MG63 (cell line): ENCODE data around the gene CCDC197. TPM values are rescaled to one million over a fixed set of nuclear protein-coding genes. Genes with fewer than 3 reads are reported as not detected.

Source experiments
- DNase-seq: peaks from one replicate; pipeline ENCODE4 v3.0.0-alpha.2; 2020
- H3K27me3 ChIP-seq: fragments of 250-450 bp; sonication (Bioruptor Pico); 2 replicates; pipeline ENCODE4 v1.5.1; 2020; ENCODE audit warnings: mild to moderate bottlenecking, moderate library complexity
- H3K36me3 ChIP-seq: fragments of 250-450 bp; sonication (Bioruptor Pico); 2 replicates; pipeline ENCODE4 v1.5.1; 2020; ENCODE audit warnings: mild to moderate bottlenecking, moderate library complexity
- H3K4me3 ChIP-seq: fragments of 250-450 bp; sonication (Bioruptor Pico); 2 replicates; pipeline ENCODE4 v1.5.1; 2020; ENCODE audit warnings: mild to moderate bottlenecking, moderate library complexity
- H3K9me3 ChIP-seq: fragments of 250-450 bp; sonication (Bioruptor Pico); 2 replicates; pipeline ENCODE4 v1.5.1; 2020; ENCODE audit warnings: mild to moderate bottlenecking, moderate library complexity
- total RNA-seq: library from RNA; depleted of rRNA; stranded (reverse); fragments of >200 nt; shearing (Covaris generic); gene quantifications from 2 replicates; pipeline ENCODE4 v1.2.3, GENCODE V29; 2014; ENCODE audit warnings: low replicate concordance

CCDC197 gene
- total RNA-seq, 1 experiment from 2014 or later: not detected

- Histone ChIP-seq H3K36me3 (no peaks in the 10 kb centered on the region), H3K4me3 (peak overlapping the region; percentile 54), H3K27me3 (no peaks in the 10 kb centered on the region), H3K9me3 (no peaks in the 10 kb centered on the region)
- no peak for DNase-seq
Measured at GRCh38 chr14:94025720-94026119, 28.6 kb downstream of the CCDC197 start.

- Histone ChIP-seq H3K4me3 (peak within 1 kb of the TSS; percentile 54), H3K9me3 (no peaks in the 10 kb centered on the region), H3K36me3 (no peaks in the 10 kb centered on the region), H3K27me3 (no peaks in the 10 kb centered on the region)
- peak; percentile 94 for DNase-seq
Measured at GRCh38 chr14:94026173-94026888, 29.2 kb downstream of the CCDC197 start, which contains the start of gene OTUB2. OTUB2 (plus strand) TSS chr14:94026340; CDS start chr14:94026538, 198 bp downstream.

GRCh38 chr14:94026889-94027469 lies 29.9 kb downstream of the CCDC197 start:
- no peak for DNase-seq
- H3K4me3 ChIP-seq: peak overlapping the region; percentile 54
- H3K36me3 ChIP-seq: no peaks in the 10 kb centered on the region
- H3K9me3 ChIP-seq: no peaks in the 10 kb centered on the region
- no peaks in the 10 kb centered on the region for H3K27me3 ChIP-seq

GRCh38 chr14:94027566-94028449 lies 30.7 kb downstream of the CCDC197 start:
- no peaks in the 10 kb centered on the region for H3K27me3 ChIP-seq
- H3K36me3 ChIP-seq: no peaks in the 10 kb centered on the region
- DNase-seq: peak; percentile 33

GRCh38 chr14:94028450-94028826 lies 31.3 kb downstream of the CCDC197 start:
- H3K9me3 ChIP-seq: no peaks in the 10 kb centered on the region
- DNase-seq: no peak
- no peak overlapping the region for H3K4me3 ChIP-seq
- no peaks in the 10 kb centered on the region for H3K27me3 ChIP-seq
- no peaks in the 10 kb centered on the region for H3K36me3 ChIP-seq

More at GRCh38 chr14:94027566-94028449, 30.7 kb downstream of the CCDC197 start:
- Histone ChIP-seq H3K4me3 (no peak overlapping the region), H3K9me3 (no peaks in the 10 kb centered on the region)

GRCh38 chr14:94029265-94029664 lies 32.2 kb downstream of the CCDC197 start:
- Histone ChIP-seq H3K27me3 (no peaks in the 10 kb centered on the region), H3K4me3 (no peak overlapping the region), H3K9me3 (no peaks in the 10 kb centered on the region), H3K36me3 (no peaks in the 10 kb centered on the region)
- no peak for DNase-seq

GRCh38 chr14:94029671-94030203 lies 32.6 kb downstream of the CCDC197 start:
- H3K4me3 ChIP-seq: no peak overlapping the region
- H3K27me3 ChIP-seq: no peaks in the 10 kb centered on the region
- DNase-seq: no peak
- no peaks in the 10 kb centered on the region for H3K36me3 ChIP-seq
- H3K9me3 ChIP-seq: no peaks in the 10 kb centered on the region

GRCh38 chr14:94030571-94030970 lies 33.5 kb downstream of the CCDC197 start:
- DNase-seq: no peak
- Histone ChIP-seq H3K27me3 (no peaks in the 10 kb centered on the region), H3K4me3 (no peak overlapping the region), H3K36me3 (no peaks in the 10 kb centered on the region), H3K9me3 (no peaks in the 10 kb centered on the region)

- Histone ChIP-seq H3K4me3 (no peak overlapping the region), H3K36me3 (no peaks in the 10 kb centered on the region), H3K9me3 (no peaks in the 10 kb centered on the region), H3K27me3 (no peaks in the 10 kb centered on the region)
- no peak for DNase-seq
Measured at GRCh38 chr14:94031161-94031882, 34.2 kb downstream of the CCDC197 start.

- Histone ChIP-seq H3K36me3 (no peaks in the 10 kb centered on the region), H3K27me3 (no peaks in the 10 kb centered on the region)
- no peak for DNase-seq
Measured at GRCh38 chr14:94031883-94032279, 34.8 kb downstream of the CCDC197 start.

GRCh38 chr14:94034886-94035285 lies 37.8 kb downstream of the CCDC197 start:
- Histone ChIP-seq H3K27me3 (no peaks in the 10 kb centered on the region), H3K9me3 (no peaks in the 10 kb centered on the region), H3K4me3 (no peak overlapping the region), H3K36me3 (no peaks in the 10 kb centered on the region)
- DNase-seq: no peak

More at GRCh38 chr14:94031883-94032279, 34.8 kb downstream of the CCDC197 start:
- H3K9me3 ChIP-seq: no peaks in the 10 kb centered on the region
- no peak overlapping the region for H3K4me3 ChIP-seq

GRCh38 chr14:94036313-94037167 lies 39.4 kb downstream of the CCDC197 start:
- DNase-seq: peak; percentile 48
- Histone ChIP-seq H3K9me3 (no peaks in the 10 kb centered on the region), H3K4me3 (no peak overlapping the region), H3K36me3 (no peaks in the 10 kb centered on the region), H3K27me3 (no peaks in the 10 kb centered on the region)

GRCh38 chr14:94037954-94038353 lies 40.9 kb downstream of the CCDC197 start:
- Histone ChIP-seq H3K27me3 (no peaks in the 10 kb centered on the region), H3K4me3 (no peak overlapping the region), H3K36me3 (no peaks in the 10 kb centered on the region), H3K9me3 (no peaks in the 10 kb centered on the region)
- no peak for DNase-seq

- DNase-seq: no peak
- Histone ChIP-seq H3K27me3 (no peaks in the 10 kb centered on the region), H3K4me3 (no peak overlapping the region), H3K36me3 (no peaks in the 10 kb centered on the region), H3K9me3 (no peaks in the 10 kb centered on the region)
Measured at GRCh38 chr14:94038510-94038909, 41.4 kb downstream of the CCDC197 start.

GRCh38 chr14:94038921-94039629 lies 42.0 kb downstream of the CCDC197 start:
- Histone ChIP-seq H3K9me3 (no peaks in the 10 kb centered on the region), H3K27me3 (no peaks in the 10 kb centered on the region), H3K36me3 (no peaks in the 10 kb centered on the region), H3K4me3 (no peak overlapping the region)
- no peak for DNase-seq
